ENCODE results near the gene CMTM7.

- TF ChIP-seq CTCF (IDR thresholded peaks at IDR 0.05) (no peak), EZH2phosphoT487 (IDR thresholded peaks at IDR 0.05) (no peak)
Observed at GRCh38 chr3:32452009-32452408, 60.4 kb downstream of the CMTM7 start.

Data from neural progenitor cell (in vitro differentiated cells).